ENCODE results near the gene TSTD2.

Gene TSTD2

GRCh38 chr9:97632985-97633858 lies at the start of gene TSTD2, which contains the start of gene NCBP1:
TSS of gene TSTD2 (minus strand) at chr9:97633368. CDS start at chr9:97627562, 5,806 bp downstream.
TSS of gene NCBP1 (plus strand) at chr9:97633821. CDS start at chr9:97633882, 61 bp downstream.
- peak; percentile 97 to 98 for DNase-seq

DNA sequence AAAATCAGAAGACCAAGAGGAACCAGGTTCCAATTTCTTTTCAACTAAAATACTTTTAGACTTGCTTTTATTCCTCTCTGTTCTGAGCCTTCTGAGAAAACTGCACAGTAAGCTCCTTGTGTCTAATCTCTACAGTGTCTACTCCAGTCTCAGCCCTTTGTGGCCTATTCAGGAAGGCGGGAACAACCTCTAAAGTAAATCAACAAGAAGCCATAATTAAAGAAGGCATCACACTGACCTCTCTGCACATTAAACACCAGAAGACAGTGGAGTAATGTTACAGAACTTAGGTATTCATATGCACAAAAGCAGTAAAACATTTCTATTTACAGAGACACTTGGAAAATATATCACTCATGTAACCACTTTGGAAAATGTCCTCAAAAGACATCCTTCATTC lies 49.1 kb upstream of the TSTD2 start:
- no peak for DNase-seq

- no peak for DNase-seq
Observed at GRCh38 chr9:97675655-97676054, 42.5 kb upstream of the TSTD2 start.

- DNase-seq: peak in 1 of 2 experiments; percentile 31
Observed at GRCh38 chr9:97673922-97674321, 40.8 kb upstream of the TSTD2 start.

GRCh38 chr9:97672403-97672802 lies 39.2 kb upstream of the TSTD2 start:
- DNase-seq: no peak

DNA sequence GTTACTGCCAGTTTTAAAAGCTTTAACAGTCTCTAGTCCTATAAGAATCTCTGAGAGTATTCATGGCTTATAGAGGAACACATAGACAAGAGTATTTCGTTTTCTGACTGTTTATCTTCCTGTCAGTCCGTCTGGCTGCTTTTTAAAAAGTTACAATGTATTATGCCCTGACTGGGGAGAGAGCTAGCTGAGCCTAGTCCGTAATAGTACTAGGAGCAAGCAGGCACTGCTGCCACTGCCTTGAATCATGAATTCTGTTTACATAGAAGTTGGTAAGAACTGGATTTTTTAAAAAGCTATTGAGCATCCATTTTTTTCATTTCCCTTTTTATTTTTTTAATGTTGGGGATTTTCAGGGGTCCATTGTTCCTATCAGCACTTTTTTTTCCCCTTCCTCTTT lies 37.4 kb upstream of the TSTD2 start:
- no peak for DNase-seq

DNA sequence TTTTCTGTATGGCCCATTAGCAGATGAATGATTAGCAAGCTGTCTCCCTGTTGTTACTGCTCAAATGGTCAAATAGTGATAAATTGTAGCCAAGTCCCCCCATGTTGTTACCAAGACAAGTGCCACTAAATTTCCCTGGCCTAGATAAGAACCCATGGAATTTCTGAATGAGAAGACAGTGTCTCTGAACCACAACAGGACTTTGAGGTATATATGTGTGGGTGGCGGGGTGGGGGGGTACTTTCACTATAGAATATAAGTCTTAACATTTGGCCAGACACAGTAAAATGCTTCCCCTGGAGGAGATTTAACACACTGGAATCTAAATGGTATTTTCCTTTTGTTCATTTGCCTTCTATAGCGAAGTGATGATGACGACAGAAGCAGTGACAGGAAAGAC lies 35.3 kb upstream of the TSTD2 start:
- DNase-seq: no peak

DNA sequence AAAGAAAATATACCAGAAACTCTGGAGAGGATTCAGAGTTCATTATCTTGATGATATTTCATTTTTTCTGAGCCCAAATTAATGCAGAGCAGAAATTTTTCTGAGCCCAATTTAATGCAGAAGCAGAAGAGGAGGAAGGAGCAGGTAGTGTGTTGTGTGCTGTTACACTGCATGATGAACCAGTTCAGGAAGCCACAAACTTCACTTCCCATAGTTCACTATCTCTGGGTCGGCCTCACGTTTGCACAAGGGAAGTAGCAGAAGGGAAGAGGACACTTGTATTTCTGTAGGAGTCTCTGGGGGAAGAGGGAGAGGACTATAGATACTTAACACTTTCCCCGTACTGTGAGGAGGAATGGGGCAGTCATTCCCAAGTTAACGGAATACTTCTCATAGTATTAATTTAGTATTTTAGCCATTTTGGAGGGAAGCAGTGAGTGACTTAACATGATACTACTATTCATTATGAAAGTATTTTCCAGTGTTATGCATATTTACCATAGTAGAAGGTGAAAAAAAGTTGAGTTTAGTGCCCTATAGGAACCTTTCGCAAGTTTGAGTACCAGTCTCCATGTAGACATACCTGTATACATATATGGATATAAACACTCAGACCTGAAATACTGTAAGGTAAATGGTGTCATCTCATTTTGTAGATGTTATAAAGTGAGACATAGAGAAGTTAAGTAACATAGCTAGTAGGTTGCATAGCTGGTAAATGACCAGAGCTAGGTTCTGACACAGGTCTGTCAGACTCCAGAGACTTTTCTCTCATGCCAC lies 33.9 kb upstream of the TSTD2 start:
- no peak for DNase-seq

- DNase-seq: no peak
Observed at GRCh38 chr9:97665742-97666141, 32.6 kb upstream of the TSTD2 start.

GRCh38 chr9:97660847-97661246 lies 27.7 kb upstream of the TSTD2 start:
- no peak for DNase-seq

GRCh38 chr9:97660340-97660739 lies 27.2 kb upstream of the TSTD2 start:
- no peak for DNase-seq

DNA sequence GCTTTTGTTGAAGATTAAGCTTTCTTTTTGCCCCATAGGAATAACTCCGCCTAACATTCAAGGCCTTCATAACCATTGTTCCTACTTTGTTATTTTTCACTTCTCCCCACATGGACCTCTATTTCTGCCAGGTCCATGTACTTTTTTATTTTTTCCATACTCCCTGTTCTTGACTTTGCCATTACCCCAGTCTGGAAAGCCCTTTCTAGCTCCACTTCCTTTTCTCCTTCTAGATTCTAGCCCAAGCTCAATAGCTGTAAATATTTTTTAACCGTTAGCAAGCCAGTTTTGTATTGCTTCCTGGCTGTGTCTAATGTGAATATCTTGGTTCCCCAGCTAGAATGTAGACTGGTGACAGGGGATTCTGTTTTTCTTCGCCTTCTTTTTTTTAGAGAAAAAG lies 26.6 kb upstream of the TSTD2 start:
- DNase-seq: no peak

GRCh38 chr9:97658707-97659106 lies 25.5 kb upstream of the TSTD2 start:
- DNase-seq: no peak

DNA sequence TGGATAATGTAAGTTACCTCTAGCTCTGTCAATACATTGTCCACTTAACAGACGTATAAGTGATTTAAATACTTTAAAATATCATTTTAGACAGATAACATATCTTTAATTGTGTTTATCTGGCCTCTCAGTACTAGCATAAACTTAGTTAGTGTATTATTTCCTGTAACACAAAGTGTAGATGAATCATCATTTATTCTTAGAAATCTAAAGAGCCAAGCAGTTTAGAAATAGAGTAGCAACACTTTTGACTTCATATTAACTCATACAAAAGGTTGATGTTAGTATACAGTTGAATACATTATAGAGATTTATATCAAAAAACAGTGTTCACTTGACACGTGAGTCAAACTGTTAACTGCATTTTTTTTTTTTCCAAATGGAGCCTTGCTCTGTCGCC lies 18.5 kb upstream of the TSTD2 start:
- no peak for DNase-seq

DNA sequence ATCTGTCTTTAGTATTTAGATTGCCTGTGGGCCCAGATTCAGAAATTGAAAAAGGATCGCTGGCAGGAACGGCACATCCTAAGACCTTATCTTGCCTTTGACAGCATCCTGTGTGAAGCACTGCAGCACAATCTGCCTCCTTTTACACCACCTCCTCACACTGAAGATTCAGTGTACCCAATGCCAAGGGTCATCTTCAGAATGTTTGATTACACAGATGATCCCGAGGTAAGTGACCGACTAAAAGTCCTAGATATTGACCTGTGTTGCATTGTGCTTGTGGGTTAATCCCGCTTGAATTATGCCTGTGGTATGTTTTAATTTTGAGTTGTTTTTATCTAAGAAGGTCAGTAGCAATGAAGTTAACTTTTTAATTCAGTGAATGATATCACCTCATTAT lies 14.8 kb upstream of the TSTD2 start:
- no peak for DNase-seq

- no peak for DNase-seq
Observed at GRCh38 chr9:97645720-97646119, 12.6 kb upstream of the TSTD2 start.

DNA sequence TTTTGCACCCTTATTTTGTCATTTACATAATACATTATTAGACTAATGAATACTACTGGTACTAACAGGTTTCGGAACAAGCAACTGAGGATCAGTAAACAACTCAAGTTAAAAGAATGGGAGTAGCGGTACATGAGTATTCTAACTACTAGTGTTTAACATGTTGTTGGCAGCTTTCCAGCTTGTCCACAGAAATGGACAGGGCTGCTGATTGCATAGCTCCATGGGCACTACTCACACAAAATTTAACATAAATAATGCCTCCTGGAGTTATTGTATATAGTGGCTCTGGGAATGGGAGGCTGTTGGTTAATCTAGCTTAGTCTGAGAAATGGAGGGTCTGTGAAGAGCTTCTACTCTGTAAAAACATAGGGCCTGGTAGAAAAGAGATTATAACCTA lies 7.2 kb upstream of the TSTD2 start:
- peak; percentile 48 to 69 for DNase-seq

DNA sequence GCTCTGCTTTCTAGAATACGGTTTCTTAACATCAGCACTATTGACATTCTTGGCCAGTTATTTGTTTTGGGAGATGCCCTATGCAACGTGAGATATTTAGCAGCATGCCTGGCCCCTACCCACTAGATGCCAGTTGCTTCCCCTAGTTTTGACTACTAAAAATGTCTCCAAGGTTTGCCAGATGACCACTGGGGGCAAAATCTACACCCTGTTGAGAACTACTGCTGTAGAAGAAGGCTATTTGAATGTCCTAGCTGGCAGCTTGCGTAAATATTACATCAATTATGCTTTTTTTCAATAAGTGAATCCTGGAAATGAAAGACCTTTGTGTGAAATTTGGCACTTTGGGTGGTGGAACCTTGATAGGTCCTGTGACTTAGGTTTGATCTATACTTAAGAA lies 5.5 kb upstream of the TSTD2 start:
- peak in 1 of 2 experiments; percentile 25 for DNase-seq

- DNase-seq: peak in 1 of 2 experiments; percentile 3
Observed at GRCh38 chr9:97636903-97637302, 3.7 kb upstream of the TSTD2 start.

- peak in 1 of 2 experiments; percentile 10 for DNase-seq
Observed at GRCh38 chr9:97635026-97635425, 1.9 kb upstream of the TSTD2 start.

- DNase-seq: no peak
Observed at GRCh38 chr9:97633859-97634490, 807 bp upstream of the TSTD2 start.

DNA sequence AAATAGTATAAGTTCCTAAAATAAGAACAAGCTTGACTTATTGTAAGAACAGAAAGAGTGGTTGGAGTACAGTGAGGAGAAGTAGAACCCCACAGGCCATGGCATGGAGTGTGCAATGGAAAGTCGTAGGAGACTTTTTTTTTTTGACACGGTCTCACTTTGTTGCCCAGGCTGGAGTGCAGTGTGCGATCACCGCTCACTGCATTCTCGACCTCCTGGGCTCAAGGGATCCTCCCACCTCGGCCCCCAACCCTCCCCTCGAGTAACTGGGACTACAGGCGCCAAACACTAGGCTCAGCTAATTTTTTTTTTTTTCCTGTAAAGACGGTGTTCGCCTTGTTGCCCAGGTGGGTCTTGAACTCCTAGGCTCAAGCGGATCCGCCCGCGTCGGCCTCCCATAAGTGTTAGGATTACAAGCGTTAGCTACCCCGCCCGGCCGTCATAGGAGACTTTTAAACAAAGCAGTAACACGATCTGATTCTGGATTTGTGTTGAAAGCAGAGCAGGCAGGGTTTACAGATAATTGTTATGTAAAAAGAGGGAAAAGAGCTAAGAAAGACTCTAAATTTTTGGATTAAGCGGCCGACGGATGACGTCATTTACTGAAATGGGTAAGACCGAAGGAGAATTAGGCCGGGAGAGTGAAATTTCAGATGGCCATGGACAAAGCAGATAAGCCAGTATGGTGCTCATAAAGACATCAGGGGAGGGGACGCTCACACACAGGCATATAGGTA lies 752 bp downstream of the TSTD2 start:
- peak; percentile 48 to 68 for DNase-seq

- no peak for DNase-seq
Observed at GRCh38 chr9:97630591-97630990, 2.6 kb downstream of the TSTD2 start.

All from NCI-H2081 (cell line).